Lower leg skin (tissue), 4 donors: ENCODE data around the gene APOBEC3H. TPM values are rescaled to one million over a fixed set of nuclear protein-coding genes. Genes with fewer than 3 reads are reported as not detected.

Source experiments
- DNase-seq, 2 donors: peaks; one replicate each; pipeline ENCODE4 v3.0.0-alpha.2; 2019; ENCODE audit warnings: low spot score in 2 of 2
- H3K4me3 ChIP-seq: fragments of 200-600 bp; sonication (generic); 2 replicates; pipeline ENCODE4 v1.5.1; 2017; ENCODE audit warnings: mild to moderate bottlenecking, low read depth; ENCODE audit not compliant: poor library complexity, severe bottlenecking
- CTCF ChIP-seq, 3 donors: fragments of 450-650 bp; IDR thresholded peaks; one replicate each; pipeline ENCODE4 v1.5.1; 2016; ENCODE audit warnings: antibody characterized with exemption in 3 of 3, mild to moderate bottlenecking in 3 of 3, moderate library complexity in 2 of 3
- POLR2A ChIP-seq, 2 donors: fragments of 450-650 bp; IDR thresholded peaks; one replicate each; pipeline ENCODE4 v1.6.1; 2016 to 2017; ENCODE audit warnings: antibody characterized with exemption in 2 of 2, mild to moderate bottlenecking in 1 of 2, moderate library complexity in 1 of 2
- WGBS, 2 donors: methylation state at CpG; one replicate each; pipeline ENCODE4 v1.1.5; 2018; 5-methylcytosine and 5-hydroxymethylcytosine counted together
- intact Hi-C: fragments of 100-400 bp; cut with DNase I; formaldehyde crosslinking; loops from one replicate; pipeline ENCODE4 v1.15.0; 2023; ENCODE audit warnings: low total_unique reads
- total RNA-seq, 4 donors: library from RNA; depleted of rRNA; stranded (reverse); fragments of >200 nt; gene quantifications; one replicate each; pipeline ENCODE4 v1.1.0, GENCODE V29; 2016

APOBEC3H gene
- total RNA-seq, 4 donors from 2014 or later = not detected

- intact Hi-C loops = no loop called here
These were observed 982 bp downstream of the APOBEC3H start for GRCh38 chr22:39098026-39098425.

GRCh38 chr22:39098576-39098975 is 1.5 kb downstream of the APOBEC3H start:
- DNase-seq = no peak
- 82 to 88% methylated on average over 8 of the region's 8 CpGs for WGBS, 2 donors
- intact Hi-C loops = no loop called here
- no peak for TF ChIP-seq POLR2A (IDR thresholded peaks at IDR 0.05)
- no peak for TF ChIP-seq CTCF (IDR thresholded peaks at IDR 0.05)
- H3K4me3 ChIP-seq = no peak overlapping the region

More at GRCh38 chr22:39098026-39098425, 982 bp downstream of the APOBEC3H start:
- 68 to 77% methylated on average over 6 of the region's 6 CpGs for WGBS, 2 donors
- no peak for DNase-seq
- TF ChIP-seq POLR2A (IDR thresholded peaks at IDR 0.05) (no peak), CTCF (IDR thresholded peaks at IDR 0.05) (no peak)
- no peak overlapping the region for H3K4me3 ChIP-seq

- no peak for DNase-seq
- intact Hi-C loops = no loop called here
- WGBS, 2 donors = 74 to 80% methylated on average over 11 to 12 of the region's 13 CpGs
- no peak for TF ChIP-seq POLR2A (IDR thresholded peaks at IDR 0.05)
- TF ChIP-seq CTCF (IDR thresholded peaks at IDR 0.05) = no peak
- H3K4me3 ChIP-seq = no peak overlapping the region
These were observed 4.2 kb downstream of the APOBEC3H start for GRCh38 chr22:39101226-39101625.

- TF ChIP-seq POLR2A (IDR thresholded peaks at IDR 0.05) = no peak
- TF ChIP-seq CTCF (IDR thresholded peaks at IDR 0.05) = no peak
- H3K4me3 ChIP-seq = no peak overlapping the region
- DNase-seq = no peak
- 75 to 78% methylated on average over 2 of the region's 2 CpGs for WGBS, 2 donors
- intact Hi-C loops = no loop called here
These were observed 6.4 kb downstream of the APOBEC3H start for GRCh38 chr22:39103431-39103830.

DNA sequence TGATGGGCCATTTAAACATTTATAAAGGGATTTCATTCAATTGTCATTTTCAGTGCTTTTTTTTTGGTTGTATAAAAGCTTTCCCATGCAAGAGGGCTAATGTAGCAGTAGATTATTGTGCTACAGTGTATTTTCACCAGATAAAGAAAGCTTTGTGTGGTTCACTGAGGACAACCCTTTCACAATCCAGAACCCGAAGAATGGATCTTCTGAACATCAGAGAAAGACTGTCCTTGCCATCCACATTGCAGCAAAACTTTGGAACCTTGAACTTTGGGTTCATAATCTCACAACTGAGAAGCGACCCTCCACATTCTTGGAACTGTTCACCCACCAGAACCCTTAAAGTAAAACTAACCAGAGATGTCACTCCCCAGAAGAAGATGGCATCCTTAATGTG is 9.3 kb downstream of the APOBEC3H start:
- intact Hi-C loops = no loop called here
- DNase-seq = no peak
- TF ChIP-seq POLR2A (IDR thresholded peaks at IDR 0.05) (no peak), CTCF (IDR thresholded peaks at IDR 0.05) (no peak)
- WGBS, 2 donors = 77 to 91% methylated on average over 2 of the region's 2 CpGs
- H3K4me3 ChIP-seq = no peak overlapping the region

- intact Hi-C loops = no loop called here
- TF ChIP-seq CTCF (IDR thresholded peaks at IDR 0.05) (no peak), POLR2A (IDR thresholded peaks at IDR 0.05) (no peak)
- H3K4me3 ChIP-seq = no peak overlapping the region
These were observed 11.4 kb downstream of the APOBEC3H start for GRCh38 chr22:39108487-39108886.

More at GRCh38 chr22:39108487-39108886, 11.4 kb downstream of the APOBEC3H start:
- no peak for DNase-seq
- 95 to 98% methylated on average over 4 of the region's 4 CpGs for WGBS, 2 donors
